ENCODE results near the gene TLE4. TPM values are rescaled to one million over a fixed set of nuclear protein-coding genes. Genes with fewer than 3 reads are reported as not detected.

TLE4 gene
- polyA plus RNA-seq, 1 of the 3 experiments (the other 2 are of a cell fraction), result 40.4 TPM

GRCh38 chr9:79630521-79631403 lies 59.0 kb downstream of the TLE4 start:
- Histone ChIP-seq H3K4me2 (0 out of 2 replicates have a peak overlapping the region, but pooled peaks have one; percentile 4), H4K20me1 (ENCODE audit: insufficient read depth) (peaks cover 32% of the 10 kb centered on the region), H3K4me3 (ENCODE audit: low read depth in 2 of 2, low read length in 1 of 2) (no peak overlapping the region), H3K36me3 (replicated peaks in 1 of 2; ENCODE audit: control insufficient read depth in 1 of 2, insufficient read depth in 2 of 2, low read length in 1 of 2) (peaks cover 31 to 53% of the 10 kb centered on the region in 2 experiments), H2AFZ (ENCODE audit: low read depth) (no peak overlapping the region), H3K27ac (ENCODE audit: low read depth in 2 of 2, low read length in 1 of 2) (peak overlapping the region in 1 of 2 experiments; percentile 28; a peak in 2 of 4 replicates), H3K79me2 (ENCODE audit: insufficient read depth) (peaks cover 94% of the 10 kb centered on the region), H3K9ac (no peak overlapping the region), H3K9me3 (no peaks in the 10 kb centered on the region), H3K27me3 (ENCODE audit: insufficient read depth) (no peaks in the 10 kb centered on the region), H3F3A (replicated peaks; ENCODE audit: insufficient read depth) (no peaks in the 10 kb centered on the region), H3K9me2 (no peaks in the 10 kb centered on the region), H3K4me1 (ENCODE audit: control insufficient read depth in 1 of 2, insufficient read depth in 2 of 2, low read depth in 1 of 2, low read length in 1 of 2) (peaks cover 17% of the 10 kb centered on the region in 2 experiments; a peak in 3 of 4 replicates)
- DNase-seq, result no peak
- TF ChIP-seq, protein P1, sequence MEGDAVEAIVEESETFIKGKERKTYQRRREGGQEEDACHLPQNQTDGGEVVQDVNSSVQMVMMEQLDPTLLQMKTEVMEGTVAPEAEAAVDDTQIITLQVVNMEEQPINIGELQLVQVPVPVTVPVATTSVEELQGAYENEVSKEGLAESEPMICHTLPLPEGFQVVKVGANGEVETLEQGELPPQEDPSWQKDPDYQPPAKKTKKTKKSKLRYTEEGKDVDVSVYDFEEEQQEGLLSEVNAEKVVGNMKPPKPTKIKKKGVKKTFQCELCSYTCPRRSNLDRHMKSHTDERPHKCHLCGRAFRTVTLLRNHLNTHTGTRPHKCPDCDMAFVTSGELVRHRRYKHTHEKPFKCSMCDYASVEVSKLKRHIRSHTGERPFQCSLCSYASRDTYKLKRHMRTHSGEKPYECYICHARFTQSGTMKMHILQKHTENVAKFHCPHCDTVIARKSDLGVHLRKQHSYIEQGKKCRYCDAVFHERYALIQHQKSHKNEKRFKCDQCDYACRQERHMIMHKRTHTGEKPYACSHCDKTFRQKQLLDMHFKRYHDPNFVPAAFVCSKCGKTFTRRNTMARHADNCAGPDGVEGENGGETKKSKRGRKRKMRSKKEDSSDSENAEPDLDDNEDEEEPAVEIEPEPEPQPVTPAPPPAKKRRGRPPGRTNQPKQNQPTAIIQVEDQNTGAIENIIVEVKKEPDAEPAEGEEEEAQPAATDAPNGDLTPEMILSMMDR (IDR thresholded peaks at IDR 0.05), result no peak
- TF ChIP-seq MAX (IDR thresholded peaks at IDR 0.05; ENCODE audit: low read depth) (no peak), FOXM1 (IDR thresholded peaks at IDR 0.05; ENCODE audit: low read depth) (no peak), MXI1 (IDR thresholded peaks at IDR 0.05; ENCODE audit: low read depth, low read length) (0 out of 2 replicates have a peak, but pooled peaks have one; percentile 30), MEF2A (IDR thresholded peaks at IDR 0.05; ENCODE audit: borderline replicate concordance, low read depth) (no peak), FOSL2 (IDR thresholded peaks at IDR 0.05; ENCODE audit: borderline replicate concordance, low read depth) (no peak), EP300 (IDR thresholded peaks at IDR 0.05; ENCODE audit: borderline replicate concordance in 1 of 2, low read depth in 1 of 2, low read length in 1 of 2) (peak in 1 of 2 experiments; percentile 63; a peak in 2 of 4 replicates), GABPA (IDR thresholded peaks at IDR 0.05; ENCODE audit: low read depth) (no peak), TAF1 (IDR thresholded peaks at IDR 0.05; ENCODE audit: borderline replicate concordance, low read depth, low read length) (no peak), CHD2 (IDR thresholded peaks at IDR 0.05; ENCODE audit: low read length, partially characterized antibody) (no peak), TEAD4 (IDR thresholded peaks at IDR 0.05; ENCODE audit: borderline replicate concordance, insufficient read depth) (no peak), SIN3A (IDR thresholded peaks at IDR 0.05; ENCODE audit: borderline replicate concordance, low read depth, low read length) (no peak), PBX3 (IDR thresholded peaks at IDR 0.05) (no peak), REST (IDR thresholded peaks at IDR 0.05; ENCODE audit: low read depth, low read length) (no peak), ELF1 (IDR thresholded peaks at IDR 0.05) (no peak)
- TF ChIP-seq, protein P2, sequence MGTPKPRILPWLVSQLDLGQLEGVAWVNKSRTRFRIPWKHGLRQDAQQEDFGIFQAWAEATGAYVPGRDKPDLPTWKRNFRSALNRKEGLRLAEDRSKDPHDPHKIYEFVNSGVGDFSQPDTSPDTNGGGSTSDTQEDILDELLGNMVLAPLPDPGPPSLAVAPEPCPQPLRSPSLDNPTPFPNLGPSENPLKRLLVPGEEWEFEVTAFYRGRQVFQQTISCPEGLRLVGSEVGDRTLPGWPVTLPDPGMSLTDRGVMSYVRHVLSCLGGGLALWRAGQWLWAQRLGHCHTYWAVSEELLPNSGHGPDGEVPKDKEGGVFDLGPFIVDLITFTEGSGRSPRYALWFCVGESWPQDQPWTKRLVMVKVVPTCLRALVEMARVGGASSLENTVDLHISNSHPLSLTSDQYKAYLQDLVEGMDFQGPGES (IDR thresholded peaks at IDR 0.05; ENCODE audit: low read depth, low read length), result no peak
- TF ChIP-seq, protein P3, sequence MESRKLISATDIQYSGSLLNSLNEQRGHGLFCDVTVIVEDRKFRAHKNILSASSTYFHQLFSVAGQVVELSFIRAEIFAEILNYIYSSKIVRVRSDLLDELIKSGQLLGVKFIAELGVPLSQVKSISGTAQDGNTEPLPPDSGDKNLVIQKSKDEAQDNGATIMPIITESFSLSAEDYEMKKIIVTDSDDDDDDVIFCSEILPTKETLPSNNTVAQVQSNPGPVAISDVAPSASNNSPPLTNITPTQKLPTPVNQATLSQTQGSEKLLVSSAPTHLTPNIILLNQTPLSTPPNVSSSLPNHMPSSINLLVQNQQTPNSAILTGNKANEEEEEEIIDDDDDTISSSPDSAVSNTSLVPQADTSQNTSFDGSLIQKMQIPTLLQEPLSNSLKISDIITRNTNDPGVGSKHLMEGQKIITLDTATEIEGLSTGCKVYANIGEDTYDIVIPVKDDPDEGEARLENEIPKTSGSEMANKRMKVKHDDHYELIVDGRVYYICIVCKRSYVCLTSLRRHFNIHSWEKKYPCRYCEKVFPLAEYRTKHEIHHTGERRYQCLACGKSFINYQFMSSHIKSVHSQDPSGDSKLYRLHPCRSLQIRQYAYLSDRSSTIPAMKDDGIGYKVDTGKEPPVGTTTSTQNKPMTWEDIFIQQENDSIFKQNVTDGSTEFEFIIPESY (IDR thresholded peaks at IDR 0.05; ENCODE audit: borderline replicate concordance, low read depth), result no peak
- CTCF ChIA-PET, result interaction anchor here (1.5 kb wide), 1 partner anchor 11 kb away, joined by 5 read pairs; no protein-coding TSS in a partner anchor
- WGBS (ENCODE audit: low lambda C conversion rate), result 79% methylated on average over 5 of the region's 5 CpGs
- POLR2A ChIA-PET, result no interaction called here

All from SK-N-SH (cell line).